ENCODE results near the gene HERC3.

- TF ChIP-seq, protein P1, sequence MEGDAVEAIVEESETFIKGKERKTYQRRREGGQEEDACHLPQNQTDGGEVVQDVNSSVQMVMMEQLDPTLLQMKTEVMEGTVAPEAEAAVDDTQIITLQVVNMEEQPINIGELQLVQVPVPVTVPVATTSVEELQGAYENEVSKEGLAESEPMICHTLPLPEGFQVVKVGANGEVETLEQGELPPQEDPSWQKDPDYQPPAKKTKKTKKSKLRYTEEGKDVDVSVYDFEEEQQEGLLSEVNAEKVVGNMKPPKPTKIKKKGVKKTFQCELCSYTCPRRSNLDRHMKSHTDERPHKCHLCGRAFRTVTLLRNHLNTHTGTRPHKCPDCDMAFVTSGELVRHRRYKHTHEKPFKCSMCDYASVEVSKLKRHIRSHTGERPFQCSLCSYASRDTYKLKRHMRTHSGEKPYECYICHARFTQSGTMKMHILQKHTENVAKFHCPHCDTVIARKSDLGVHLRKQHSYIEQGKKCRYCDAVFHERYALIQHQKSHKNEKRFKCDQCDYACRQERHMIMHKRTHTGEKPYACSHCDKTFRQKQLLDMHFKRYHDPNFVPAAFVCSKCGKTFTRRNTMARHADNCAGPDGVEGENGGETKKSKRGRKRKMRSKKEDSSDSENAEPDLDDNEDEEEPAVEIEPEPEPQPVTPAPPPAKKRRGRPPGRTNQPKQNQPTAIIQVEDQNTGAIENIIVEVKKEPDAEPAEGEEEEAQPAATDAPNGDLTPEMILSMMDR (IDR thresholded peaks at IDR 0.05) = no peak
- TF ChIP-seq ZBTB21 (CRISPR knock-in tag; IDR thresholded peaks at IDR 0.05; ENCODE audit: borderline replicate concordance) (no peak), SP1 (CRISPR knock-in tag; conservative IDR thresholded peaks at IDR 0.05) (no peak), ZMAT4 (CRISPR knock-in tag; IDR thresholded peaks at IDR 0.05) (no peak), FOXK1 (CRISPR knock-in tag; IDR thresholded peaks at IDR 0.05) (no peak), GTF2I (CRISPR knock-in tag; conservative IDR thresholded peaks at IDR 0.05) (no peak), NR3C1 (CRISPR knock-in tag; conservative IDR thresholded peaks at IDR 0.05; ENCODE audit: low read depth) (no peak), E2F1 (CRISPR knock-in tag; IDR thresholded peaks at IDR 0.05) (no peak), CREM (CRISPR knock-in tag; IDR thresholded peaks at IDR 0.05) (no peak), PREB (CRISPR knock-in tag; IDR thresholded peaks at IDR 0.05; ENCODE audit: borderline replicate concordance) (no peak)
- TF ChIP-seq, protein P2, sequence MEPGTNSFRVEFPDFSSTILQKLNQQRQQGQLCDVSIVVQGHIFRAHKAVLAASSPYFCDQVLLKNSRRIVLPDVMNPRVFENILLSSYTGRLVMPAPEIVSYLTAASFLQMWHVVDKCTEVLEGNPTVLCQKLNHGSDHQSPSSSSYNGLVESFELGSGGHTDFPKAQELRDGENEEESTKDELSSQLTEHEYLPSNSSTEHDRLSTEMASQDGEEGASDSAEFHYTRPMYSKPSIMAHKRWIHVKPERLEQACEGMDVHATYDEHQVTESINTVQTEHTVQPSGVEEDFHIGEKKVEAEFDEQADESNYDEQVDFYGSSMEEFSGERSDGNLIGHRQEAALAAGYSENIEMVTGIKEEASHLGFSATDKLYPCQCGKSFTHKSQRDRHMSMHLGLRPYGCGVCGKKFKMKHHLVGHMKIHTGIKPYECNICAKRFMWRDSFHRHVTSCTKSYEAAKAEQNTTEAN (CRISPR knock-in tag; IDR thresholded peaks at IDR 0.05) = no peak
- TF ChIP-seq, protein P3, sequence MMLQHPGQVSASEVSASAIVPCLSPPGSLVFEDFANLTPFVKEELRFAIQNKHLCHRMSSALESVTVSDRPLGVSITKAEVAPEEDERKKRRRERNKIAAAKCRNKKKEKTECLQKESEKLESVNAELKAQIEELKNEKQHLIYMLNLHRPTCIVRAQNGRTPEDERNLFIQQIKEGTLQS (CRISPR knock-in tag; conservative IDR thresholded peaks at IDR 0.05) = no peak
Observed at GRCh38 chr4:88606832-88607231, 14.6 kb downstream of the HERC3 start.

Measured in WTC11 (cell line).